ENCODE data around the gene TWF1.
"Not testable (repeated sequence)": the region's sequence is repeated elsewhere in the genome, so short reads cannot be mapped to it uniquely, and the experiment has no call there.

The TWF1 gene

GRCh38 chr12:43805860-43806736 is at the start of gene TWF1:
Gene TWF1 (minus strand): TSS chr12:43806317. CDS start chr12:43806245, 72 bp downstream.
- Mint-ChIP-seq H3K36me3 (ENCODE audit: low read depth) (peaks cover 20% of the 10 kb centered on the region), H3K4me1 (ENCODE audit: low read depth) (peaks cover 42% of the 10 kb centered on the region), H3K27ac (peak within 1 kb of the TSS; percentile 99), H3K9me3 (no peaks in the 10 kb centered on the region), H3K27me3 (no peaks in the 10 kb centered on the region), H3K4me3 (peak within 1 kb of the TSS; percentile 95)

- Mint-ChIP-seq H3K27me3 (no peaks in the 10 kb centered on the region), H3K9me3 (peaks cover 2% of the 10 kb centered on the region), H3K4me1 (ENCODE audit: low read depth) (peaks cover 2% of the 10 kb centered on the region), H3K4me3 (no peak overlapping the region), H3K36me3 (ENCODE audit: low read depth) (peaks cover 6% of the 10 kb centered on the region), H3K27ac (no peak overlapping the region)
Measured at GRCh38 chr12:43852744-43853143, 46.6 kb upstream of the TWF1 start.

- H3K9me3 Mint-ChIP-seq, result peaks cover 10% of the 10 kb centered on the region
- no peak overlapping the region for H3K4me3 Mint-ChIP-seq
- H3K4me1 Mint-ChIP-seq (ENCODE audit: low read depth), result peaks cover 12% of the 10 kb centered on the region
- peaks cover 26% of the 10 kb centered on the region for H3K36me3 Mint-ChIP-seq (ENCODE audit: low read depth)
- H3K27me3 Mint-ChIP-seq, result no peaks in the 10 kb centered on the region
- H3K27ac Mint-ChIP-seq, result no peak overlapping the region
Measured at GRCh38 chr12:43848786-43849185, 42.7 kb upstream of the TWF1 start.

- H3K36me3 Mint-ChIP-seq (ENCODE audit: low read depth), result peaks cover 26% of the 10 kb centered on the region
- no peak overlapping the region for H3K4me3 Mint-ChIP-seq
- H3K4me1 Mint-ChIP-seq (ENCODE audit: low read depth), result peaks cover 12% of the 10 kb centered on the region
- H3K27ac Mint-ChIP-seq, result no peak overlapping the region
- H3K27me3 Mint-ChIP-seq, result no peaks in the 10 kb centered on the region
- peaks cover 10% of the 10 kb centered on the region for H3K9me3 Mint-ChIP-seq
Measured at GRCh38 chr12:43848226-43848507, 42.0 kb upstream of the TWF1 start.

GRCh38 chr12:43847425-43848225 is 41.5 kb upstream of the TWF1 start:
- peaks cover 26% of the 10 kb centered on the region for H3K36me3 Mint-ChIP-seq (ENCODE audit: low read depth)
- H3K4me3 Mint-ChIP-seq, result peak overlapping the region; percentile 30
- H3K27ac Mint-ChIP-seq, result peak overlapping the region; percentile 22
- peaks cover 10% of the 10 kb centered on the region for H3K9me3 Mint-ChIP-seq
- H3K4me1 Mint-ChIP-seq (ENCODE audit: low read depth), result peaks cover 12% of the 10 kb centered on the region
- H3K27me3 Mint-ChIP-seq, result not testable (repeated sequence)

- H3K4me1 Mint-ChIP-seq (ENCODE audit: low read depth), result peaks cover 16% of the 10 kb centered on the region
- peaks cover 4% of the 10 kb centered on the region for H3K9me3 Mint-ChIP-seq
- no peaks in the 10 kb centered on the region for H3K27me3 Mint-ChIP-seq
- no peak overlapping the region for H3K27ac Mint-ChIP-seq
- no peak overlapping the region for H3K4me3 Mint-ChIP-seq
- peaks cover 15% of the 10 kb centered on the region for H3K36me3 Mint-ChIP-seq (ENCODE audit: low read depth)
Measured at GRCh38 chr12:43842259-43842658, 36.1 kb upstream of the TWF1 start.

- Mint-ChIP-seq H3K27me3 (no peaks in the 10 kb centered on the region), H3K4me3 (no peak overlapping the region), H3K4me1 (ENCODE audit: low read depth) (peaks cover 20% of the 10 kb centered on the region), H3K9me3 (no peaks in the 10 kb centered on the region), H3K36me3 (ENCODE audit: low read depth) (peaks cover 7% of the 10 kb centered on the region), H3K27ac (no peak overlapping the region)
Measured at GRCh38 chr12:43841253-43841652, 35.1 kb upstream of the TWF1 start.

- no peak overlapping the region for H3K4me3 Mint-ChIP-seq
- no peak overlapping the region for H3K27ac Mint-ChIP-seq
- H3K4me1 Mint-ChIP-seq (ENCODE audit: low read depth), result peaks cover 22% of the 10 kb centered on the region
- H3K9me3 Mint-ChIP-seq, result no peaks in the 10 kb centered on the region
- H3K27me3 Mint-ChIP-seq, result no peaks in the 10 kb centered on the region
- no peaks in the 10 kb centered on the region for H3K36me3 Mint-ChIP-seq (ENCODE audit: low read depth)
Measured at GRCh38 chr12:43840338-43840737, 34.2 kb upstream of the TWF1 start.

- no peaks in the 10 kb centered on the region for H3K9me3 Mint-ChIP-seq
- peak overlapping the region; percentile 85 for H3K4me3 Mint-ChIP-seq
- peaks cover 10% of the 10 kb centered on the region for H3K27me3 Mint-ChIP-seq
- H3K27ac Mint-ChIP-seq, result peak overlapping the region; percentile 83
- no peaks in the 10 kb centered on the region for H3K36me3 Mint-ChIP-seq (ENCODE audit: low read depth)
- peaks cover 50% of the 10 kb centered on the region for H3K4me1 Mint-ChIP-seq (ENCODE audit: low read depth)
Measured at GRCh38 chr12:43836475-43836989, 30.4 kb upstream of the TWF1 start.

- peak within 1 kb of the TSS; percentile 93 for H3K27ac Mint-ChIP-seq
Measured at GRCh38 chr12:43835656-43836474, 29.7 kb upstream of the TWF1 start, which contains the start of gene TMEM117. Gene TMEM117 (plus strand): TSS chr12:43836081.

GRCh38 chr12:43835264-43835655 is 29.1 kb upstream of the TWF1 start:
- peak overlapping the region; percentile 93 for H3K27ac Mint-ChIP-seq

More at GRCh38 chr12:43835656-43836474, 29.7 kb upstream of the TWF1 start, which contains the start of gene TMEM117:
- Mint-ChIP-seq H3K36me3 (ENCODE audit: low read depth) (no peaks in the 10 kb centered on the region), H3K4me1 (ENCODE audit: low read depth) (peaks cover 50% of the 10 kb centered on the region), H3K9me3 (no peaks in the 10 kb centered on the region), H3K4me3 (peak within 1 kb of the TSS; percentile 85), H3K27me3 (peaks cover 10% of the 10 kb centered on the region)

GRCh38 chr12:43832463-43833168 is 26.5 kb upstream of the TWF1 start:
- Mint-ChIP-seq H3K9me3 (no peaks in the 10 kb centered on the region), H3K27me3 (peaks cover 13% of the 10 kb centered on the region), H3K4me3 (no peak overlapping the region), H3K27ac (no peak overlapping the region), H3K4me1 (ENCODE audit: low read depth) (peaks cover 42% of the 10 kb centered on the region), H3K36me3 (ENCODE audit: low read depth) (no peaks in the 10 kb centered on the region)

More at GRCh38 chr12:43835264-43835655, 29.1 kb upstream of the TWF1 start:
- peaks cover 13% of the 10 kb centered on the region for H3K27me3 Mint-ChIP-seq
- peaks cover 50% of the 10 kb centered on the region for H3K4me1 Mint-ChIP-seq (ENCODE audit: low read depth)
- H3K9me3 Mint-ChIP-seq, result no peaks in the 10 kb centered on the region
- no peaks in the 10 kb centered on the region for H3K36me3 Mint-ChIP-seq (ENCODE audit: low read depth)
- H3K4me3 Mint-ChIP-seq, result peak overlapping the region; percentile 85

- no peak overlapping the region for H3K4me3 Mint-ChIP-seq
- H3K27ac Mint-ChIP-seq, result no peak overlapping the region
- no peaks in the 10 kb centered on the region for H3K36me3 Mint-ChIP-seq (ENCODE audit: low read depth)
- H3K4me1 Mint-ChIP-seq (ENCODE audit: low read depth), result peaks cover 6% of the 10 kb centered on the region
- peaks cover 7% of the 10 kb centered on the region for H3K27me3 Mint-ChIP-seq
- no peaks in the 10 kb centered on the region for H3K9me3 Mint-ChIP-seq
Measured at GRCh38 chr12:43827093-43827492, 21.0 kb upstream of the TWF1 start.

- Mint-ChIP-seq H3K36me3 (ENCODE audit: low read depth) (no peaks in the 10 kb centered on the region), H3K27ac (no peak overlapping the region), H3K4me1 (ENCODE audit: low read depth) (peaks cover 2% of the 10 kb centered on the region), H3K4me3 (no peak overlapping the region), H3K9me3 (no peaks in the 10 kb centered on the region), H3K27me3 (peaks cover 3% of the 10 kb centered on the region)
Measured at GRCh38 chr12:43826681-43827080, 20.6 kb upstream of the TWF1 start.

All from stimulated activated naive CD8-positive, alpha-beta T cell treated with anti-CD3 and anti-CD28 coated beads, Interleukin-15, Interleukin-2, amounts not matched to agents 100 ng/mL and 50 ng/mL, for 24 hours (primary cell).